ENCODE measurements around the gene PCBD2.
"Not testable (repeated sequence)": the region's sequence is repeated elsewhere in the genome, so short reads cannot be mapped to it uniquely, and the experiment has no call there.

PCBD2 gene

GRCh38 chr5:134976841-134977240 is 71.9 kb downstream of the PCBD2 start:
- H3K27me3 ChIP-seq (replicated peaks): no peaks in the 10 kb centered on the region
- DNase-seq: no peak
- in situ Hi-C loops (cut with HindIII; ENCODE audit: low pct_ligation_motif_present, low sequenced_read_pairs): no loop called here
- no peak overlapping the region for H3K4me3 ChIP-seq (ENCODE audit: low read depth, low read length)
- H3K36me3 ChIP-seq (replicated peaks): no peaks in the 10 kb centered on the region
- no peak overlapping the region for H3K27ac ChIP-seq
- no peak for TF ChIP-seq CTCF (IDR thresholded peaks at IDR 0.05; ENCODE audit: low read depth, low read length, missing control alignments)

GRCh38 chr5:134979416-134979815 is 74.5 kb downstream of the PCBD2 start:
- H3K4me3 ChIP-seq (ENCODE audit: low read depth, low read length): no peak overlapping the region
- H3K36me3 ChIP-seq (replicated peaks): no peaks in the 10 kb centered on the region
- no peak for DNase-seq
- H3K27ac ChIP-seq: no peak overlapping the region
- H3K27me3 ChIP-seq (replicated peaks): no peaks in the 10 kb centered on the region
- in situ Hi-C loops (cut with HindIII; ENCODE audit: low pct_ligation_motif_present, low sequenced_read_pairs): no loop called here
- TF ChIP-seq CTCF (IDR thresholded peaks at IDR 0.05; ENCODE audit: low read depth, low read length, missing control alignments): no peak

- no peak for TF ChIP-seq CTCF (IDR thresholded peaks at IDR 0.05; ENCODE audit: low read depth, low read length, missing control alignments)
- Histone ChIP-seq H3K4me3 (ENCODE audit: low read depth, low read length) (no peak overlapping the region), H3K27me3 (replicated peaks) (no peaks in the 10 kb centered on the region), H3K36me3 (replicated peaks) (no peaks in the 10 kb centered on the region), H3K27ac (no peak overlapping the region)
- in situ Hi-C loops (cut with HindIII; ENCODE audit: low pct_ligation_motif_present, low sequenced_read_pairs): no loop called here
- no peak for DNase-seq
These were observed 77.3 kb downstream of the PCBD2 start for GRCh38 chr5:134982230-134982629.

- no peaks in the 10 kb centered on the region for H3K27me3 ChIP-seq (replicated peaks)
- TF ChIP-seq CTCF (IDR thresholded peaks at IDR 0.05; ENCODE audit: low read depth, low read length, missing control alignments): no peak
- H3K27ac ChIP-seq: no peak overlapping the region
- no peaks in the 10 kb centered on the region for H3K36me3 ChIP-seq (replicated peaks)
- in situ Hi-C loops (cut with HindIII; ENCODE audit: low pct_ligation_motif_present, low sequenced_read_pairs): no loop called here
- no peak overlapping the region for H3K4me3 ChIP-seq (ENCODE audit: low read depth, low read length)
- peak; percentile 2 for DNase-seq
These were observed 84.4 kb downstream of the PCBD2 start for GRCh38 chr5:134989266-134989830.

GRCh38 chr5:134990183-134990582 is 85.3 kb downstream of the PCBD2 start:
- H3K27ac ChIP-seq; H3K27me3 ChIP-seq (replicated peaks); H3K4me3 ChIP-seq (ENCODE audit: low read depth, low read length); in situ Hi-C loops (cut with HindIII; ENCODE audit: low pct_ligation_motif_present, low sequenced_read_pairs); H3K36me3 ChIP-seq (replicated peaks); DNase-seq: not testable (repeated sequence)

GRCh38 chr5:134992148-134992547 is 87.2 kb downstream of the PCBD2 start:
- Histone ChIP-seq H3K4me3 (ENCODE audit: low read depth, low read length) (no peak overlapping the region), H3K27ac (no peak overlapping the region), H3K27me3 (replicated peaks) (no peaks in the 10 kb centered on the region), H3K36me3 (replicated peaks) (no peaks in the 10 kb centered on the region)
- DNase-seq: no peak
- TF ChIP-seq CTCF (IDR thresholded peaks at IDR 0.05; ENCODE audit: low read depth, low read length, missing control alignments): no peak
- in situ Hi-C loops (cut with HindIII; ENCODE audit: low pct_ligation_motif_present, low sequenced_read_pairs): no loop called here

Data from brain microvascular endothelial cell (primary cell).